DND-41 (cell line): ENCODE data around the gene SBF1.

ENCODE experiments used
- EZH2 ChIP-seq: IDR thresholded peaks from 3 replicates; pipeline ENCODE4 v1.6.1; 2012; ENCODE audit warnings: borderline replicate concordance, low read depth, mild to moderate bottlenecking, moderate library complexity, low read length, inconsistent platforms; ENCODE audit not compliant: severe bottlenecking
- TF ChIP-seq, protein P1 (sequence below): IDR thresholded peaks from 2 replicates; pipeline ENCODE4 v1.5.1; 2012; ENCODE audit warnings: borderline replicate concordance, low read length, moderate library complexity, mild to moderate bottlenecking; ENCODE audit not compliant: poor library complexity, severe bottlenecking; ENCODE audit errors: extremely low read depth

DNA sequence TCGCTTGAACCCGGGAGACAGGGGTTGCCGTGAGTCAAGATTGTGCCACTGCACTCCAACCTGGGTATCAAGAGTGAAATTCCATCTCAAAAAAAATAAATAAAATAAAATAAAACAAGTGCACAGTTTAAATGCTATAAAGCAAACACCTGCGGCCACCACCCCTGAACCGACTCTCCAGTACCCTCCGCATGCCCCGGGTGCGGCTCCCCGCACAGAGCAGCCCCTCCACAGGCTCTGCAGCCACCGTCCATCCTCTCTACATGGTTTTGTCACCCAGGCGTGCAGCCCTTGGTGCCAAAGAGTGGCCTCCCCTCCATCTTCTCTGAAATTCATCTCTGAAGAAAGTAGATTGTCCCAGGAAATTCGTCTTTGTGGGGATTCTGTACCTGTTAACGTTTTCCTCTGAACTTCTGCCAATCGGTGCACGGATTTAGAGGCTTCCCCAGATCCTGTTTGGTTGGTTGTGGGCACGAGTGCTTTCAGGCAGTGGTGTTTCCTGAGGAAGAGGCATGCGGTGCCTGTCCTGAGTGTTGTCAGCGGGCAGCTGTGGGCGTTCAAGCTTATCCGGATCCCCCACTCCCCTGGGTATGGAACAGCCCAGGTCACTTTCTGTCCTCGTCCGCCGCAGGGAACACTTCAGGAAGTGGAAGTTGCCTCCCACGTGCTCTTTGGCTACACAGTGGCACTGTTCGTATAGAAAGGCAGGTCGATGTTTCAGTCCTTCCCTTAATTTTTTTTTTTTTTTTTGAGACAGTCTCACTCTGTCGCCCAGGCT lies 15.9 kb upstream of the SBF1 start:
- no peak for TF ChIP-seq EZH2
- TF ChIP-seq, protein P1, sequence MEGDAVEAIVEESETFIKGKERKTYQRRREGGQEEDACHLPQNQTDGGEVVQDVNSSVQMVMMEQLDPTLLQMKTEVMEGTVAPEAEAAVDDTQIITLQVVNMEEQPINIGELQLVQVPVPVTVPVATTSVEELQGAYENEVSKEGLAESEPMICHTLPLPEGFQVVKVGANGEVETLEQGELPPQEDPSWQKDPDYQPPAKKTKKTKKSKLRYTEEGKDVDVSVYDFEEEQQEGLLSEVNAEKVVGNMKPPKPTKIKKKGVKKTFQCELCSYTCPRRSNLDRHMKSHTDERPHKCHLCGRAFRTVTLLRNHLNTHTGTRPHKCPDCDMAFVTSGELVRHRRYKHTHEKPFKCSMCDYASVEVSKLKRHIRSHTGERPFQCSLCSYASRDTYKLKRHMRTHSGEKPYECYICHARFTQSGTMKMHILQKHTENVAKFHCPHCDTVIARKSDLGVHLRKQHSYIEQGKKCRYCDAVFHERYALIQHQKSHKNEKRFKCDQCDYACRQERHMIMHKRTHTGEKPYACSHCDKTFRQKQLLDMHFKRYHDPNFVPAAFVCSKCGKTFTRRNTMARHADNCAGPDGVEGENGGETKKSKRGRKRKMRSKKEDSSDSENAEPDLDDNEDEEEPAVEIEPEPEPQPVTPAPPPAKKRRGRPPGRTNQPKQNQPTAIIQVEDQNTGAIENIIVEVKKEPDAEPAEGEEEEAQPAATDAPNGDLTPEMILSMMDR: no peak
